HG03558 (cell line): ENCODE measurements around the gene SCT.
A peak's percentile ranks its signal among the peaks of the same experiment; 100 is the strongest.

ENCODE experiments used
- ATAC-seq: cut with Tn5 transposase; IDR thresholded peaks from one replicate; pipeline ENCODE4 v1.9.1; 2021; ENCODE audit warnings: moderate number of reproducible peaks; ENCODE audit not compliant: unreplicated experiment; ENCODE audit errors: extremely low read depth

SCT gene

GRCh38 chr11:623999-624704 lies 2.8 kb downstream of the SCT start:
- no peak for ATAC-seq

- ATAC-seq, result no peak
Measured at GRCh38 chr11:623349-623869, 3.6 kb downstream of the SCT start.

GRCh38 chr11:621838-622237 lies 5.1 kb downstream of the SCT start:
- ATAC-seq, result no peak

- no peak for ATAC-seq
Measured at GRCh38 chr11:620935-621814, 5.8 kb downstream of the SCT start.

- ATAC-seq, result no peak
Measured at GRCh38 chr11:620201-620600, 6.8 kb downstream of the SCT start.

- ATAC-seq, result no peak
Measured at GRCh38 chr11:619628-620050, 7.3 kb downstream of the SCT start.

GRCh38 chr11:618856-619627 lies 7.9 kb downstream of the SCT start:
- ATAC-seq, result no peak

- no peak for ATAC-seq
Measured at GRCh38 chr11:617912-618682, 8.9 kb downstream of the SCT start.

GRCh38 chr11:617199-617911 lies 9.6 kb downstream of the SCT start:
- no peak for ATAC-seq

GRCh38 chr11:616320-617198 lies 10.4 kb downstream of the SCT start:
- no peak for ATAC-seq

- peak; percentile 53 for ATAC-seq
Measured at GRCh38 chr11:615504-616319, 11.3 kb downstream of the SCT start, which contains the start of gene IRF7. TSS of gene IRF7 (minus strand) at chr11:615950. CDS start at chr11:615364, 586 bp downstream.

GRCh38 chr11:614623-615503 lies 12.1 kb downstream of the SCT start:
- ATAC-seq, result no peak

GRCh38 chr11:614021-614622 lies 12.9 kb downstream of the SCT start:
- ATAC-seq, result no peak

- ATAC-seq, result no peak
Measured at GRCh38 chr11:613369-613968, 13.5 kb downstream of the SCT start.

- ATAC-seq, result no peak
Measured at GRCh38 chr11:612961-613300, 14.1 kb downstream of the SCT start.
